ENCODE data around the gene TRPV5.
A peak's percentile ranks its signal among the peaks of the same experiment; 100 is the strongest.

The TRPV5 gene

GRCh38 chr7:142891490-142892082 lies 42.0 kb downstream of the TRPV5 start:
- ChIA-PET POLR2A (no interaction called here), CTCF (no interaction called here)
- TF ChIP-seq FOXM1 (IDR thresholded peaks at IDR 0.05; ENCODE audit: borderline replicate concordance) (no peak), CTBP1 (IDR thresholded peaks at IDR 0.05; ENCODE audit: borderline replicate concordance) (no peak), TARDBP (IDR thresholded peaks at IDR 0.05) (no peak), ZNF384 (IDR thresholded peaks at IDR 0.05) (no peak)
- no peak for DNase-seq (ENCODE audit: extremely low spot score)

- TF ChIP-seq TARDBP (IDR thresholded peaks at IDR 0.05) (0 out of 2 replicates have a peak, but pooled peaks have one; percentile 54), CTBP1 (IDR thresholded peaks at IDR 0.05; ENCODE audit: borderline replicate concordance) (no peak), PKNOX1 (IDR thresholded peaks at IDR 0.05) (no peak)
- CTCF ChIA-PET, result no interaction called here
- DNase-seq (ENCODE audit: extremely low spot score), result no peak
Measured at GRCh38 chr7:142890874-142891485, 42.6 kb downstream of the TRPV5 start.

GRCh38 chr7:142889816-142890215 lies 43.7 kb downstream of the TRPV5 start:
- ChIA-PET POLR2A (no interaction called here), CTCF (no interaction called here)
- TF ChIP-seq ARNT (IDR thresholded peaks at IDR 0.05) (no peak), ELF4 (IDR thresholded peaks at IDR 0.05) (no peak), TARDBP (IDR thresholded peaks at IDR 0.05) (no peak), FOXK2 (IDR thresholded peaks at IDR 0.05) (no peak), CTBP1 (IDR thresholded peaks at IDR 0.05; ENCODE audit: borderline replicate concordance) (no peak), PKNOX1 (IDR thresholded peaks at IDR 0.05) (no peak), FOXA1 (IDR thresholded peaks at IDR 0.05) (no peak), L3MBTL2 (conservative IDR thresholded peaks at IDR 0.05) (no peak), NFRKB (IDR thresholded peaks at IDR 0.05) (no peak), SUZ12 (IDR thresholded peaks at IDR 0.05) (no peak), BHLHE40 (IDR thresholded peaks at IDR 0.05; ENCODE audit: borderline replicate concordance) (no peak), SP1 (IDR thresholded peaks at IDR 0.05) (no peak)
- no peak for DNase-seq (ENCODE audit: extremely low spot score)

More at GRCh38 chr7:142890874-142891485, 42.6 kb downstream of the TRPV5 start:
- POLR2A ChIA-PET, result no interaction called here

GRCh38 chr7:142887282-142888015 lies 46.1 kb downstream of the TRPV5 start:
- ChIA-PET POLR2A (no interaction called here), CTCF (interaction anchor here (1.8 kb wide), 1 partner anchor 328 kb away, joined by 7 read pairs; no protein-coding TSS in a partner anchor)
- DNase-seq (ENCODE audit: extremely low spot score), result no peak
- TF ChIP-seq PKNOX1 (IDR thresholded peaks at IDR 0.05) (no peak), ELF4 (IDR thresholded peaks at IDR 0.05) (no peak), SUZ12 (IDR thresholded peaks at IDR 0.05) (no peak), ARNT (IDR thresholded peaks at IDR 0.05) (no peak), BHLHE40 (IDR thresholded peaks at IDR 0.05; ENCODE audit: borderline replicate concordance) (no peak), FOXA1 (IDR thresholded peaks at IDR 0.05) (no peak), FOXK2 (IDR thresholded peaks at IDR 0.05) (no peak), LEF1 (IDR thresholded peaks at IDR 0.05; ENCODE audit: borderline replicate concordance) (no peak), CTBP1 (IDR thresholded peaks at IDR 0.05; ENCODE audit: borderline replicate concordance) (no peak), SP1 (IDR thresholded peaks at IDR 0.05) (no peak), L3MBTL2 (conservative IDR thresholded peaks at IDR 0.05) (no peak)

- POLR2A ChIA-PET, result no interaction called here
- no peak for DNase-seq (ENCODE audit: extremely low spot score)
- CTCF ChIA-PET, result interaction anchor here (1.8 kb wide), 1 partner anchor 328 kb away, joined by 7 read pairs; no protein-coding TSS in a partner anchor
- TF ChIP-seq FOXK2 (IDR thresholded peaks at IDR 0.05) (no peak), LEF1 (IDR thresholded peaks at IDR 0.05; ENCODE audit: borderline replicate concordance) (no peak), PKNOX1 (IDR thresholded peaks at IDR 0.05) (no peak), BHLHE40 (IDR thresholded peaks at IDR 0.05; ENCODE audit: borderline replicate concordance) (no peak), SUZ12 (IDR thresholded peaks at IDR 0.05) (no peak)
Measured at GRCh38 chr7:142886866-142887265, 46.7 kb downstream of the TRPV5 start.
